ENCODE data around the gene ZDHHC11.

- TF ChIP-seq, protein P1, sequence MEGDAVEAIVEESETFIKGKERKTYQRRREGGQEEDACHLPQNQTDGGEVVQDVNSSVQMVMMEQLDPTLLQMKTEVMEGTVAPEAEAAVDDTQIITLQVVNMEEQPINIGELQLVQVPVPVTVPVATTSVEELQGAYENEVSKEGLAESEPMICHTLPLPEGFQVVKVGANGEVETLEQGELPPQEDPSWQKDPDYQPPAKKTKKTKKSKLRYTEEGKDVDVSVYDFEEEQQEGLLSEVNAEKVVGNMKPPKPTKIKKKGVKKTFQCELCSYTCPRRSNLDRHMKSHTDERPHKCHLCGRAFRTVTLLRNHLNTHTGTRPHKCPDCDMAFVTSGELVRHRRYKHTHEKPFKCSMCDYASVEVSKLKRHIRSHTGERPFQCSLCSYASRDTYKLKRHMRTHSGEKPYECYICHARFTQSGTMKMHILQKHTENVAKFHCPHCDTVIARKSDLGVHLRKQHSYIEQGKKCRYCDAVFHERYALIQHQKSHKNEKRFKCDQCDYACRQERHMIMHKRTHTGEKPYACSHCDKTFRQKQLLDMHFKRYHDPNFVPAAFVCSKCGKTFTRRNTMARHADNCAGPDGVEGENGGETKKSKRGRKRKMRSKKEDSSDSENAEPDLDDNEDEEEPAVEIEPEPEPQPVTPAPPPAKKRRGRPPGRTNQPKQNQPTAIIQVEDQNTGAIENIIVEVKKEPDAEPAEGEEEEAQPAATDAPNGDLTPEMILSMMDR (conservative IDR thresholded peaks at IDR 0.05; ENCODE audit: low read length) = no peak
- no peak for TF ChIP-seq EZH2phosphoT487 (IDR thresholded peaks at IDR 0.05; ENCODE audit: borderline replicate concordance, low read depth, low read length)
Observed at GRCh38 chr5:773517-774264, 77.1 kb downstream of the ZDHHC11 start.
